C1 segment of cervical spinal cord (tissue), 14 donors: Measurements from ENCODE around the gene CDC42.
"Not testable (repeated sequence)": the region's sequence is repeated elsewhere in the genome, so short reads cannot be mapped to it uniquely, and the experiment has no call there.

Experiments
- DNase-seq, 14 donors: peaks; one replicate each; lab custom pipeline; 2025; lab: John Stamatoyannopoulos, UW

Gene CDC42

GRCh38 chr1:22074803-22075202, 22.3 kb downstream of the CDC42 start:
- no peak for DNase-seq

- DNase-seq: no peak
These were observed 23.2 kb downstream of the CDC42 start for GRCh38 chr1:22075718-22076117.

GRCh38 chr1:22076346-22076745, 23.8 kb downstream of the CDC42 start:
- DNase-seq: no peak

GRCh38 chr1:22077728-22078127, 25.2 kb downstream of the CDC42 start:
- DNase-seq: no peak

- no peak for DNase-seq
These were observed 25.6 kb downstream of the CDC42 start for GRCh38 chr1:22078133-22078532.

GRCh38 chr1:22080191-22080590, 27.7 kb downstream of the CDC42 start:
- DNase-seq: no peak

- no peak for DNase-seq
These were observed 35.8 kb downstream of the CDC42 start for GRCh38 chr1:22088331-22088730.

GRCh38 chr1:22089134-22089571, 36.6 kb downstream of the CDC42 start:
- no peak for DNase-seq

- DNase-seq: no peak
These were observed 37.3 kb downstream of the CDC42 start for GRCh38 chr1:22089787-22090186.

GRCh38 chr1:22090867-22091266, 38.4 kb downstream of the CDC42 start:
- no peak for DNase-seq

- DNase-seq: not testable (repeated sequence)
These were observed 39.7 kb downstream of the CDC42 start for GRCh38 chr1:22092026-22092768.

- DNase-seq: no peak
These were observed 41.0 kb downstream of the CDC42 start for GRCh38 chr1:22093513-22093912.

GRCh38 chr1:22096036-22096435, 43.5 kb downstream of the CDC42 start:
- no peak for DNase-seq

- DNase-seq: peak in 1 of 14 donors; percentile 39
These were observed 44.0 kb downstream of the CDC42 start for GRCh38 chr1:22096463-22096862.

- no peak for DNase-seq
These were observed 46.2 kb downstream of the CDC42 start for GRCh38 chr1:22098752-22099151.

GRCh38 chr1:22100168-22100567, 47.7 kb downstream of the CDC42 start:
- no peak for DNase-seq

- DNase-seq: no peak
These were observed 48.7 kb downstream of the CDC42 start for GRCh38 chr1:22101199-22101598.

GRCh38 chr1:22101995-22102394, 49.5 kb downstream of the CDC42 start:
- DNase-seq: no peak

GRCh38 chr1:22102746-22103145, 50.2 kb downstream of the CDC42 start:
- no peak for DNase-seq

- no peak for DNase-seq
These were observed 51.6 kb downstream of the CDC42 start for GRCh38 chr1:22104094-22104493.

GRCh38 chr1:22104865-22105437, 52.4 kb downstream of the CDC42 start:
- no peak for DNase-seq

- peak in 1 of 14 donors; percentile 9 for DNase-seq
These were observed 53.2 kb downstream of the CDC42 start for GRCh38 chr1:22105611-22106207.

GRCh38 chr1:22107126-22107525, 54.6 kb downstream of the CDC42 start:
- no peak for DNase-seq
